ENCODE results near the gene ZP1. TPM values are rescaled to one million over a fixed set of nuclear protein-coding genes. Genes with fewer than 3 reads are reported as not detected.
"Not testable (repeated sequence)": the region's sequence is repeated elsewhere in the genome, so short reads cannot be mapped to it uniquely, and the experiment has no call there.

ZP1 gene
- total and polyA plus RNA-seq, 12 donors, result 0.16 to 0.51 (median 0.33) TPM; not detected in 7

DNA sequence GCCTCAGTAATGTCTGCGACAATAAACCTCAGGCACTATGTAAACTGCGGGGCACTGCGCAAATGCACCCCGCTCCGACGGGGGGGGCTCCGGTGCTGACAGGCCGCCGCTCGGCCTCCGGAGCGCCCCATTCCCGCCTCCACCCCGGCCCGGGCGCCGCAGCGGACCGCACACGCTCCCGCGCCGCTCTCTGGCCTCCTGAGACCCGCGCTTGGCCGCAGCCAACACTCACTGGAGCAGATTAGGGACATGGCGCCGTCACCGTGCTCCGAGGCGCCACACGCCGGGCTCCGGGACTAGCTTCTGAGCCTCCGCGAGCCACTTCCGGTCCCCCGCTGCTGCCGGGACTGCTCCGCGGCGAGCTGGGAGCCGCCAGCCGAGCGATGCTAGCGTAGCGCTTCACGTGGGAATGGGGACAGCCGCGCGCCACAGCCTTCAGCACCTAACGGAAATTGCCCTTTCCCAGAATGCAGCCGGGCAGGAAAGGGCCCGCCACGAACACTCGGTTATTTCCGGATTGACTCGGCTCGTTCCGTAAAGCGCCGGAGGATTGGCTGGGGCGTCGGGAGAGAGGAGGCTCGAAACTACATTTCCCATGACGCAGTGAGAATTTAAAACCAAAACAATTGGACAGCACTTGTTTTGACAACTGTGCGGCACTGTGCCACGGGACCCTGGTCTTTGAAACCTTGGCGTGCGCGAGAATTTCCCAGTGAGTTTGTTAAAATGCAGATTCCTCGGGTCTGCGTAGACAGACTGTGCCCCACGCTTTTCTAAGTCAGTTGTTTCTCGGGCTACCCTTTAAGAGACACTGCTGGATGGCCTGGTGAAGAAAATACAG, 39.0 kb downstream of the ZP1 start, which contains the start of gene PRPF19:
Gene PRPF19, minus strand, starts transcription at position 454 of the 841 bp plus-strand sequence. Its CDS starts 203 bp downstream, at position 251.
- intact Hi-C loops (cut with DNase I), result loop anchor here in 1 of 10 donors (5.0 kb wide), 1 partner anchor 46 kb away; the partner anchor contains the start of gene SLC15A3

DNA sequence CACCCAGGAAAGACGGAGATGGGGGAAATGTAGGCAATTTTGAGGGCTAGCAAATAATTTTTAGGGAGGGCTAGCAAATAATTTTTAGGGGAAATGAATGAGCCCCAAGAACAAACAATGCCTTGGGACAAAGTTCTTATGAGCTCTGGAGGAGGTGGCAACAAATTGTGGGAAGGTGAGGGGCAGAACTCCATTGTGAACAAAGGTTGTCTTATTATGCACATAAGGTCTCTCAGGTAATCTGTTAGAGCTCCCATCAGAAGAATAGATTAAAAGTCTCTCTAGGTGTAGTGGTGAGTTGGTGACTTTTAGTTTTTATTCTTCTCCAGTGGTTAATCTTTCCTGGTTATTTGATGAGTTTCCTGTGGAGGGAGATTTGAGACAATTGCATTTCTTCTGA, 41.5 kb downstream of the ZP1 start:
- Histone ChIP-seq H3K4me3 (no peak overlapping the region), H3K27ac (no peak overlapping the region), H3K27me3 (no peaks in the 10 kb centered on the region), H3K4me1 (peaks cover 10 to 67% (median 47%) of the 10 kb centered on the region in 9 donors), H3K9me3 (no peaks in the 10 kb centered on the region), H3K36me3 (peaks cover 0 to 4% (median 0%) of the 10 kb centered on the region in 9 donors)
- 33 to 55% methylated on average over 1 of the region's 1 CpG for WGBS, 2 donors
- TF ChIP-seq, protein P1, sequence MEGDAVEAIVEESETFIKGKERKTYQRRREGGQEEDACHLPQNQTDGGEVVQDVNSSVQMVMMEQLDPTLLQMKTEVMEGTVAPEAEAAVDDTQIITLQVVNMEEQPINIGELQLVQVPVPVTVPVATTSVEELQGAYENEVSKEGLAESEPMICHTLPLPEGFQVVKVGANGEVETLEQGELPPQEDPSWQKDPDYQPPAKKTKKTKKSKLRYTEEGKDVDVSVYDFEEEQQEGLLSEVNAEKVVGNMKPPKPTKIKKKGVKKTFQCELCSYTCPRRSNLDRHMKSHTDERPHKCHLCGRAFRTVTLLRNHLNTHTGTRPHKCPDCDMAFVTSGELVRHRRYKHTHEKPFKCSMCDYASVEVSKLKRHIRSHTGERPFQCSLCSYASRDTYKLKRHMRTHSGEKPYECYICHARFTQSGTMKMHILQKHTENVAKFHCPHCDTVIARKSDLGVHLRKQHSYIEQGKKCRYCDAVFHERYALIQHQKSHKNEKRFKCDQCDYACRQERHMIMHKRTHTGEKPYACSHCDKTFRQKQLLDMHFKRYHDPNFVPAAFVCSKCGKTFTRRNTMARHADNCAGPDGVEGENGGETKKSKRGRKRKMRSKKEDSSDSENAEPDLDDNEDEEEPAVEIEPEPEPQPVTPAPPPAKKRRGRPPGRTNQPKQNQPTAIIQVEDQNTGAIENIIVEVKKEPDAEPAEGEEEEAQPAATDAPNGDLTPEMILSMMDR (IDR thresholded peaks at IDR 0.05), result no peak
- DNase-seq (no peak), ATAC-seq (no peak)
- intact Hi-C loops (cut with DNase I), result loop anchor here in 1 of 10 donors (5.0 kb wide), 1 partner anchor 43 kb away; the partner anchor contains the start of gene SLC15A3

More for the DNA sequence above, 39.0 kb downstream of the ZP1 start, which contains the start of gene PRPF19:
- ATAC-seq, result peak; percentile 96 to 99 (median 97)
- H3K27me3 ChIP-seq, result no peaks in the 10 kb centered on the region
- TF ChIP-seq, protein P1 (IDR thresholded peaks at IDR 0.05), result no peak
- no peaks in the 10 kb centered on the region for H3K9me3 ChIP-seq
- H3K4me3 ChIP-seq, result peak within 1 kb of the TSS; percentile 64 to 98 (median 85)
- peak within 1 kb of the TSS; percentile 51 to 95 (median 92) for H3K27ac ChIP-seq
- DNase-seq, result peak; percentile 98 to 99
- H3K4me1 ChIP-seq, result peaks cover 6 to 47% (median 33%) of the 10 kb centered on the region in 9 donors
- H3K36me3 ChIP-seq, result peaks cover 0 to 29% (median 14%) of the 10 kb centered on the region in 9 donors
- WGBS, 2 donors, result 0% methylated on average over 75 of the region's 75 CpGs

DNA sequence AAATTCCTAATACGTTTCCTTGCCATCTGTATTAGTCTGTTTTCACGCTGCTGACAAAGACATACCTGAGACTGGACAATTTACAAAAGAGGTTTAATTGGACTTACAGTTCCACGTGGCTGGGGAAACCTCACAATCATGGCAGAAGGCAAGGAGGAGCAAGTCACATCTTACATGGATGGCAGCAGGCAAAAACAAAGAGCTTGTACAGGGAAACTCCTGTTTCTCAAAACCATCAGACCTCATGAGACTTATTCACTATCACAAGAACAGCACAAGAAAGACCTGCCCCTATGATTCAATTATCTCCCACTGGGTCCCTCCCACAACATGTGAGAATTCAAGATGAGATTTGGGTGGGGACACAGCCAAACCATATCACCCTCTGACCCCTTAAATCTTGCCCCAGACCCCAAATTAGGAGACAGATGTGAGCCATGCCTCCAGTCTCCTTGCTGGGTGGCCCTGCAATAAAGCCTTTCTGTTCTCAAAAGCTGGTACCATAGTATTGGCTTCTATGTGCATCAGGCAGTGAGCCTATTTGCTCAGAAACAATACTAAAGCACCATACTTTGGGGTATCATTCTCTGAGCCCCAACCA, 42.4 kb downstream of the ZP1 start:
- intact Hi-C loops (cut with DNase I), result loop anchor here in 3 of 10 donors (5.0 to 10.0 kb wide), 3 partner anchors 43 to 225 kb away; partner anchors contain the start of gene SLC15A3 (in 1 of the 3)
- Histone ChIP-seq H3K4me1 (peaks cover 10 to 60% (median 40%) of the 10 kb centered on the region in 9 donors), H3K27ac (peak overlapping the region in 2 of 10 donors; percentile 63 to 74)
- 53 to 74% methylated on average over 3 of the region's 3 CpGs for WGBS, 2 donors
- H3K9me3 ChIP-seq, H3K36me3 ChIP-seq, H3K27me3 ChIP-seq, H3K4me3 ChIP-seq, DNase-seq, ATAC-seq: not testable (repeated sequence)

DNA sequence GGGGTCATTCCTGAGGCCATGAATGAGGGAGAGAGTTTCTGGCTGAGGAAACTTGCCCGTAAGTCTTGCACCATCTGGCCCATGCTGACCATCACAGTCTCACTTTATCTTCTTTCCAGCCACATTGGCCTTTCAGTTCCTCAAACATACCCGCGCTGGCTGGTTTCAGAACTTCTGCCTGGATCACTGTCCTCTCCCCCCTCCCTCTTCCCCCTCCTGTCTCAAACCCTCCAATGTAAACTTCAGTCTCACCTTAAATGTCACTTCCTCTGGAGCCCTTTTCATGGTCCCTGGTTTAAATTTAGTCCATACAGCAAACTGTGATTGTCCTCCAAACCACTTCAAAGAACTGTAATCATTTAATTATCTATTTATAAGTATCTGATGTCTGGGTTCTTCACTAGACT, 42.9 kb downstream of the ZP1 start:
- TF ChIP-seq, protein P1 (IDR thresholded peaks at IDR 0.05), result no peak
- peak overlapping the region in 7 of 10 donors; percentile 14 to 94 (median 55) for H3K27ac ChIP-seq
- H3K9me3 ChIP-seq, result no peaks in the 10 kb centered on the region
- intact Hi-C loops (cut with DNase I), result loop anchor here in 3 of 10 donors (10.0 kb wide), 2 partner anchors 215 to 225 kb away; no protein-coding TSS in a partner anchor
- H3K4me3 ChIP-seq, result no peak overlapping the region
- no peaks in the 10 kb centered on the region for H3K36me3 ChIP-seq
- no peaks in the 10 kb centered on the region for H3K27me3 ChIP-seq
- ATAC-seq (no peak), DNase-seq (no peak)
- WGBS, 2 donors, result 75 to 89% methylated on average over 3 of the region's 3 CpGs
- H3K4me1 ChIP-seq, result peaks cover 7 to 60% (median 40%) of the 10 kb centered on the region in 9 donors
